SU-DHL-6 (cell line): Measurements from ENCODE around the gene GP1BB.

ENCODE experiments used
- H2AFZ ChIP-seq: fragments of 200-600 bp; sonication (generic); 2 replicates; pipeline ENCODE4 v1.6.1; 2014; ENCODE audit warnings: low read depth, mild to moderate bottlenecking, moderate library complexity, mixed read lengths, antibody characterized with exemption, low read length; ENCODE audit not compliant: severe bottlenecking
- H3F3A ChIP-seq: fragments of 200-600 bp; shearing (Covaris generic); 2 replicates; pipeline ENCODE4 v1.6.0; 2016; ENCODE audit warnings: antibody characterized with exemption, mild to moderate bottlenecking; ENCODE audit not compliant: insufficient read depth
- H3K27ac ChIP-seq: fragments of 200-600 bp; sonication (generic); 2 replicates; pipeline ENCODE4 v1.5.1; 2016; ENCODE audit warnings: low read depth, mild to moderate bottlenecking, low read length, moderate library complexity, mixed read lengths
- H3K27me3 ChIP-seq: fragments of 200-600 bp; sonication (generic), shearing (Covaris generic); 2 replicates; pipeline ENCODE4 v1.6.0; 2014; ENCODE audit warnings: mild to moderate bottlenecking, low read length
- H3K36me3 ChIP-seq: fragments of 200-600 bp; sonication (generic); 2 replicates; pipeline ENCODE4 v1.6.1; 2014; ENCODE audit warnings: mild to moderate bottlenecking, low read length, mixed read lengths
- H3K4me2 ChIP-seq: fragments of 300-600, 200-600 bp; shearing (Covaris generic), sonication (generic); 2 replicates; pipeline ENCODE4 v1.6.0; 2014; ENCODE audit warnings: low read length, low read depth, mild to moderate bottlenecking; ENCODE audit not compliant: poor library complexity, severe bottlenecking
- H3K4me3 ChIP-seq: fragments of 200-600 bp; sonication (generic); 2 replicates; pipeline ENCODE4 v1.5.1; 2014; ENCODE audit warnings: antibody characterized with exemption, low read length, mild to moderate bottlenecking, mixed read lengths; ENCODE audit not compliant: insufficient read depth, poor library complexity, severe bottlenecking
- H3K79me2 ChIP-seq: fragments of 200-600 bp; sonication (generic); 2 replicates; pipeline ENCODE4 v1.6.1; 2014; ENCODE audit warnings: mild to moderate bottlenecking, low read length, moderate library complexity; ENCODE audit not compliant: insufficient read depth
- H3K9ac ChIP-seq: fragments of 200-600 bp; sonication (generic); 2 replicates; pipeline ENCODE4 v1.7.0; 2014; ENCODE audit warnings: mild to moderate bottlenecking, low read length
- H3K9me2 ChIP-seq: fragments of 200-600 bp; sonication (generic); replicated peaks from 2 replicates; pipeline ENCODE4 v1.6.1; 2014; ENCODE audit warnings: low read length; ENCODE audit not compliant: insufficient read depth
- H3K9me3 ChIP-seq: fragments of 200-600 bp; sonication (generic); 2 replicates; pipeline ENCODE4 v1.6.1; 2014; ENCODE audit warnings: low read length, mixed read lengths; ENCODE audit not compliant: insufficient read depth
- H4K20me1 ChIP-seq: fragments of 200-600 bp; sonication (generic); 2 replicates; pipeline ENCODE4 v1.6.1; 2014; ENCODE audit warnings: low read depth, mild to moderate bottlenecking, antibody characterized with exemption, low read length, moderate library complexity, mixed read lengths
- CTCF ChIP-seq: fragments of 200-600 bp; sonication (generic); IDR thresholded peaks from one replicate; pipeline ENCODE4 v1.5.1; 2017; ENCODE audit warnings: antibody characterized with exemption, mild to moderate bottlenecking, low read length, moderate library complexity; ENCODE audit not compliant: insufficient read depth, poor library complexity, severe bottlenecking
- EZH2phosphoT487 ChIP-seq: fragments of 200-600 bp; sonication (generic), shearing (Covaris generic); conservative IDR thresholded peaks from 2 replicates; pipeline ENCODE4 v1.6.1; 2018; ENCODE audit warnings: mild to moderate bottlenecking, antibody characterized with exemption, low read length, moderate library complexity, mixed read lengths

The GP1BB gene

GRCh38 chr22:19729507-19729906, 6.2 kb downstream of the GP1BB start:
- H3K9ac ChIP-seq: no peak overlapping the region
- no peak overlapping the region for H3K4me2 ChIP-seq
- H3K36me3 ChIP-seq: no peaks in the 10 kb centered on the region
- H3K27me3 ChIP-seq: no peaks in the 10 kb centered on the region
- no peaks in the 10 kb centered on the region for H3K9me2 ChIP-seq
- no peaks in the 10 kb centered on the region for H4K20me1 ChIP-seq
- H3K79me2 ChIP-seq: no peaks in the 10 kb centered on the region
- no peak overlapping the region for H2AFZ ChIP-seq
- no peaks in the 10 kb centered on the region for H3K9me3 ChIP-seq
- TF ChIP-seq CTCF: no peak
- TF ChIP-seq EZH2phosphoT487: no peak
- no peaks in the 10 kb centered on the region for H3F3A ChIP-seq
- H3K4me3 ChIP-seq: no peak overlapping the region
- H3K27ac ChIP-seq: no peak overlapping the region

- Histone ChIP-seq H3F3A (no peaks in the 10 kb centered on the region), H3K9ac (no peak overlapping the region), H3K4me2 (no peak overlapping the region), H3K36me3 (no peaks in the 10 kb centered on the region), H3K9me2 (no peaks in the 10 kb centered on the region), H3K79me2 (no peaks in the 10 kb centered on the region), H3K9me3 (no peaks in the 10 kb centered on the region), H4K20me1 (no peaks in the 10 kb centered on the region), H2AFZ (no peak overlapping the region), H3K27ac (no peak overlapping the region), H3K4me3 (no peak overlapping the region), H3K27me3 (no peaks in the 10 kb centered on the region)
- no peak for TF ChIP-seq EZH2phosphoT487
- no peak for TF ChIP-seq CTCF
Measured at GRCh38 chr22:19730198-19730597, 6.9 kb downstream of the GP1BB start.

GRCh38 chr22:19730655-19731360, 7.5 kb downstream of the GP1BB start:
- Histone ChIP-seq H2AFZ (no peak overlapping the region), H3K4me3 (no peak overlapping the region), H3K27ac (no peak overlapping the region), H4K20me1 (no peaks in the 10 kb centered on the region), H3F3A (no peaks in the 10 kb centered on the region), H3K4me2 (peak overlapping the region; percentile 34), H3K79me2 (no peaks in the 10 kb centered on the region), H3K9me2 (no peaks in the 10 kb centered on the region), H3K9me3 (no peaks in the 10 kb centered on the region), H3K9ac (no peak overlapping the region), H3K27me3 (no peaks in the 10 kb centered on the region), H3K36me3 (no peaks in the 10 kb centered on the region)
- peak; percentile 62 for TF ChIP-seq CTCF
- no peak for TF ChIP-seq EZH2phosphoT487
